Colonic mucosa (tissue), 4 donors: ENCODE results near the gene BICD1. TPM values are rescaled to one million over a fixed set of nuclear protein-coding genes. Genes with fewer than 3 reads are reported as not detected.

Source experiments
- DNase-seq: peaks from one replicate; pipeline ENCODE4 v3.0.0-alpha.2; 2020
- H3K27ac ChIP-seq: fragments of 200-600 bp; one replicate; pipeline ENCODE4 v1.8.0; 2021
- H3K27me3 ChIP-seq: fragments of 200-600 bp; one replicate; pipeline ENCODE4 v1.8.0; 2021
- H3K36me3 ChIP-seq: fragments of 200-600 bp; one replicate; pipeline ENCODE4 v1.8.0; 2021
- H3K4me1 ChIP-seq: fragments of 200-600 bp; one replicate; pipeline ENCODE4 v1.8.0; 2021; ENCODE audit warnings: mild to moderate bottlenecking
- H3K4me3 ChIP-seq: fragments of 200-600 bp; one replicate; pipeline ENCODE4 v1.8.0; 2021
- H3K9ac ChIP-seq, 2 donors: one replicate each; pipeline ENCODE4 v1.7.0; 2013; ENCODE audit warnings: control low read depth in 2 of 2, low read depth in 2 of 2, low read length in 2 of 2
- H3K9me3 ChIP-seq: fragments of 200-600 bp; one replicate; pipeline ENCODE4 v1.8.0; 2021
- CTCF ChIP-seq: fragments of 200-600 bp; IDR thresholded peaks from one replicate; pipeline ENCODE4 v1.8.0; 2022; ENCODE audit warnings: antibody characterized with exemption, mild to moderate bottlenecking
- intact Hi-C: fragments of 100-400 bp; cut with DNase I; formaldehyde crosslinking; loops from one replicate; pipeline ENCODE4 v1.14.1; 2022
- total RNA-seq, 2 donors: library from RNA; stranded (reverse); fragmentation: NEBNext Ultra II Directional in 1 of 2; extraction: Animal tissue kit (Norgen Biotek cat#: 25700) in 1 of 2; gene quantifications; one replicate each; pipeline ENCODE4 v1.2.1, GENCODE V29; 2021
- donor health status: healthy.
- donor health status: DM: no; HTN: no; CAD: no.
- donor health status: DM: no; HTN: no; CAD: no.

Gene BICD1
- total RNA-seq, 2 donors from 2014 or later: 4.2 to 5.8 TPM

GRCh38 chr12:32196250-32197198, 89.9 kb downstream of the BICD1 start:
- H3K27ac ChIP-seq: no peak overlapping the region
- H3K4me3 ChIP-seq: no peak overlapping the region
- no peak for TF ChIP-seq CTCF
- DNase-seq: no peak
- no peaks in the 10 kb centered on the region for H3K9me3 ChIP-seq
- no peaks in the 10 kb centered on the region for H3K4me1 ChIP-seq
- H3K36me3 ChIP-seq: no peaks in the 10 kb centered on the region
- no peaks in the 10 kb centered on the region for H3K27me3 ChIP-seq
- H3K9ac ChIP-seq: no peak overlapping the region
- intact Hi-C loops: no loop called here

- intact Hi-C loops: no loop called here
- H3K27me3 ChIP-seq: no peaks in the 10 kb centered on the region
- H3K4me1 ChIP-seq: no peaks in the 10 kb centered on the region
- no peak overlapping the region for H3K4me3 ChIP-seq
- TF ChIP-seq CTCF: no peak
- no peak overlapping the region for H3K9ac ChIP-seq
- no peaks in the 10 kb centered on the region for H3K9me3 ChIP-seq
- no peaks in the 10 kb centered on the region for H3K36me3 ChIP-seq
- H3K27ac ChIP-seq: no peak overlapping the region
- DNase-seq: no peak
These were observed 90.8 kb downstream of the BICD1 start for GRCh38 chr12:32197421-32197820.

DNA sequence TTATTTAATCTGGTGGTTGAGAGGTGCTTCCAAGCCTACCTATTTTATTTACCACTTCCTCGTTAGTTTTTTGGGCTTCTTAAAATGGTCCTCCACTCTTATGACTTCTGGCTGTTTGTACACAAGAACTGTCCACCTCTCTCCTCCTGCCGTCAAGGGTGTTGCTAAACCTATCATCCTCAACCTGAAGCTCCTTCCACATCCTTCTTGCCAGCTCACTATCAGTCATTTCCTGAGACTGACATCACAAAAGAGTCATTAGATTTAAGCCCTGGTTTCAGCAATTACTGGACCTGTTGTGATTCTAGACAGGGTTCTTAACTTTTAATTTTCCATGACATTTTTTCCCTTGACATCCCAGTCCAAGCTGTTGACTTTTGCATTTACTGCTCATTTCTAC, 91.9 kb downstream of the BICD1 start:
- no peak for DNase-seq
- no peak overlapping the region for H3K27ac ChIP-seq

GRCh38 chr12:32201096-32201495, 94.4 kb downstream of the BICD1 start:
- H3K36me3 ChIP-seq: no peaks in the 10 kb centered on the region
- H3K9me3 ChIP-seq: no peaks in the 10 kb centered on the region
- no peak overlapping the region for H3K9ac ChIP-seq
- H3K4me1 ChIP-seq: no peaks in the 10 kb centered on the region
- no peaks in the 10 kb centered on the region for H3K27me3 ChIP-seq
- DNase-seq: no peak
- H3K27ac ChIP-seq: no peak overlapping the region
- H3K4me3 ChIP-seq: no peak overlapping the region
- intact Hi-C loops: no loop called here
- TF ChIP-seq CTCF: no peak

More for the DNA sequence above, 91.9 kb downstream of the BICD1 start:
- intact Hi-C loops: no loop called here
- Histone ChIP-seq H3K9me3 (no peaks in the 10 kb centered on the region), H3K36me3 (no peaks in the 10 kb centered on the region), H3K27me3 (no peaks in the 10 kb centered on the region), H3K9ac (no peak overlapping the region), H3K4me1 (no peaks in the 10 kb centered on the region), H3K4me3 (no peak overlapping the region)
- no peak for TF ChIP-seq CTCF

DNA sequence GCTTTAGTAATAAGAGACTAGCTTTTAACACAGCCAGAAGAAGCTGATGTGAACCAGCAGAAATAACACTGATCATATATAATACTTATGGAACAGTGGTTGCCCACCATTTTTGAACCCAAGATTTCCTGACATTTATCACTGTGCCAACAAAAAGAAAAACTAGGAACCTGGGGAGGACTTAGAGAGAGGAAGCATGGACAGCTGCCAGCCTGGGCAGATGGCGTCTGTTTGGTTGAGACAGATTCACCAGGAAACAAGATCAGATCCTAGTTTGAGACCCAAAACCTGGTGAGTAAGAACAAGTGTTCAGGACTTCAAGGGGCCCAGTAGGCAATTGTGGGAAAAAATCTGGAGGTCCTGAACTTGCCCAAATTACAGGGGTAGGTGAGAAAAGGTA, 95.3 kb downstream of the BICD1 start:
- Histone ChIP-seq H3K36me3 (no peaks in the 10 kb centered on the region), H3K27me3 (no peaks in the 10 kb centered on the region), H3K4me1 (no peaks in the 10 kb centered on the region), H3K4me3 (no peak overlapping the region), H3K27ac (no peak overlapping the region), H3K9me3 (no peaks in the 10 kb centered on the region), H3K9ac (no peak overlapping the region)
- intact Hi-C loops: no loop called here
- no peak for TF ChIP-seq CTCF
- DNase-seq: no peak
